ENCODE results near the gene NRN1.
"Not testable (repeated sequence)": the region's sequence is repeated elsewhere in the genome, so short reads cannot be mapped to it uniquely, and the experiment has no call there.

The NRN1 gene, protein sequence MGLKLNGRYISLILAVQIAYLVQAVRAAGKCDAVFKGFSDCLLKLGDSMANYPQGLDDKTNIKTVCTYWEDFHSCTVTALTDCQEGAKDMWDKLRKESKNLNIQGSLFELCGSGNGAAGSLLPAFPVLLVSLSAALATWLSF

DNA sequence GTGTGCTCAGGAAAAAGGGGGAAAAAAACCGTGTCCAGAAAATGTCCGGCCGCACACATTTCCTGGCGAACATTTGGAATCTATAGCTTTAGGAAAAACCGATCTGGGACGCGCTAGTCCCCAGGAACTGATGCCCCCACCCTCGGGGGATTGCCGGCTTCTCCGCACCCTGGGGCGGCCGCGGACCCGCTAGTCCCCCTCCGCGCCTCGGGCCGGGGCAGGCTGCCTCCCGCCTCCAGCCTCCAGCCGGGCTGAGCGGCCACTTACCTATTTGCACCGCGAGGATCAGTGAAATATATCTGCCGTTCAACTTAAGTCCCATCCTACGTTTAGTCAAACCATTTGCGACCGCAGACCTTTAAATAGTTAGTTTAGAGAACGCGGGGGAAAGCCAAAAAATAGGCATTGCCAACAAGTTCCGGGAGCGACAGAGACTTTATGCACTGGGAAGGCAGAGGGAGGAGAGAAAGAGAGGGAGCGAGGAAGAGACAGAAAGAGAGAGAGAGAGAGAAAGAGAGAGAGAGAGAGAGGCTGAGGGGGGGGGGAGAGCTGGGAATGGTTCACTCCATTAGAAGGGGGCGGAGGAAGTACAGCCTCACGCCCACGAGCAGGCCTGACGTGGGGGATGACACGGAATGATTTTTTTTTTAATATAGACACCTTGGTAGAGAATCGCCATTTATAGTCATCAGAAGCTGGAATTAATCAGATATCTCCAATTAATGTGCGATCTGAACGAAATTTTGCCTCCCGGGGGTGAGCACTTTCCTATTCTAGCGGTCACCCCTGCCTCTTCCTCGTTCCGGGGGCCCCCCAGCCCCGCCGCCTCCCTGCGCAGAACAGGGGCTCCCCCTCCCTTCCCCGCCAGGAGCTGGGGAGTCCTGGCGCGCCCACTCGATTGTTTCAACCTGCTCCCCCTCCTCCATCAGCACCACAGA is at the start of gene NRN1:
TSS of gene NRN1 (minus strand) at position 498 of the 938 bp plus-strand sequence. CDS start at position 322, 176 bp downstream.
- ATAC-seq, result no peak

DNA sequence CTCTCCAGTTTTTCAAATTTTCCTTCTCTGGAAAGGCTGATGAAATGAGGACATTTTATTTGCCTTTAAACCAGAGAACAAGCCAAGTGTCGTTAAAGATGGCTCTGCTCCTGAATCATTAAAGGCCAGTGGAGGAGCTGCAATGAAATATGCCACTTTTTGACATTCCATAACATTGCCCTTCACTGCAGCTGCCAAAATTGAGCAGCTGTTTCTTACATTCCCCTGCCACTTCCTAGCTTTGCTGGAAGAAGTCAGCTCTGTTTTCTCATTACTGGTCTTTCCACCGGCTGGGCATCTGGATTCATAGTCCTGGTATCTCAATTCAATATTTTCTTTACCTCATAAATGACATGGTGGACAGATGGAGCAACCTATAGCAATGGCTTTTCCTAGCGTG is 45.5 kb upstream of the NRN1 start:
- ATAC-seq, result no peak

DNA sequence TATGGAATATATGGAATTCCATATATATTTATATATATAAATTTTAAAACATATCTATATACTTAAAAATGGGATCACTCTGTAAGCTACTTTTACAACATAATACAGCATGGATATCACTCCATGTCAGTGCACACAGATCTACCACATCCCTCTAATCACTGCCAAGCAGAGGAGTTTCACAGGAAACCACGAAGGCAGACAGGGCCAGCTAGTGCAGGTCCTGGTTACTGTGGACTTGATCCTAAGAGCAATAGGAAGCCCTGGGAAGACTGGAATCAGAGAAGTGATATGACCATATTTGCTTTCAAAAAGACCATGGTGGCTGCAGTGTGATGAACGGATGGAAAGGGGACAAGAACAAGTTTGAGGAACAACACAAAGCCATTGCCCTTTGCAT is 40.0 kb upstream of the NRN1 start:
- ATAC-seq, result no peak

DNA sequence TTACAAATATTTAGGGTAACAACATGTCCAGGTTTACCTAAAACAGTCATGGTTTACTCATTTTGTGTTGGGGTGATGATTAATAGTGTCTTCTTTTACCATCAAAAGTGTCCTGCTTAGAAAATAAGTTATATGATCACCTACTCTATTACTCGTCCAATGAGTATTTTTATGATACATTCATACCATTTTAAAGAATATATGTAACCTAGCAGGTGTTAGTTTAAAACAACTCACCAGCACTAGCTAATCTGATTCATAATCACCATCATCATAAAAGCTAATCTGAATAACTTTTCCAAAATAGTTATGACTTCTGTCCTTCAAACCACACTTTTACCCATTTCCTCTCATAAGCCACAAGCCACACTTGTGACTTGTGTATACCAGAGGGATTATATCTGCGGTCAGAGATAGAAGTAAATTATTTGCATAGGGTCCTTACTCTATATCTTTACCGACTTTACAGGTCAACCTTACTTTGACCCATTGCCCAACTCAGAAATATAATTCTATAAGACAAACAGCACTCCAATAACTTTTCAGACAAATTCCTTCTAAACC is 33.3 kb upstream of the NRN1 start:
- peak in 1 of 2 donors; percentile 24 for ATAC-seq

DNA sequence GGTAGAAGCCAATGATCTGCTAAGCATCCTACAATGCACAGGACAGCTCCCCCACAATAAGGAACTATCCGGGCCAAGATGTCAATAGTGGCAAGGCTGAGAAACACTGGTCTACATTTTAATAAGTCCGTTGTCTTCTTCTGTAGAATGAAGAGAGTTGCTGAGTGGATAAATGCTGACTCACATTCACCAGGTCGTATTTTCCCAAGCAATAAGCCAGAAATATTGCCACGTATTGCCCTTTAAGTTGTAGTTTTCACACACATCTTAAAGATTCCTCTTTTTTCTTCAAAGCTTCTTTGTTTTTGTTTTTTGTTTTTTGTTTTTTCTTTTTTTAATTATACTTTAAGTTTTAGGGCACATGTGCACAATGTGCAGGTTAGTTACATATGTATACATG is 30.5 kb upstream of the NRN1 start:
- ATAC-seq, result no peak

DNA sequence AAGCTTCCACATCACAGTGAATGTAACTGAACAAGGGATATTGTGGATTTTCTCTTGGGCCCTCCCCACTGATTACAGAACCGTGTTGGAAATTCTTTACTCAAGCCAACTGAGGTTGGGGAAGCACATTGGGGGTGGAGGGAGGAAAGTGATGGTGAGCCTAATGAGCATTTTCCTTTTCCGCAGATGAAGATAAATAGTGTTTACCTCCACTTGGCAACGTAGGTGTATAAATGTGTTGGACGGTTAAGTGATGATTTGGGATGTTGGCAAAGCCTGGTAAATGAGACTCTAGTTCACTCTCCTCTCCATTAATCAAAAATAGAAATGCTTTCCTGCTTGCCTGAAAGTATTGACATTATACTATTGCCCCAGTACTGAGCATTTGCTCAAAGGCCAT is 27.1 kb upstream of the NRN1 start:
- no peak for ATAC-seq

DNA sequence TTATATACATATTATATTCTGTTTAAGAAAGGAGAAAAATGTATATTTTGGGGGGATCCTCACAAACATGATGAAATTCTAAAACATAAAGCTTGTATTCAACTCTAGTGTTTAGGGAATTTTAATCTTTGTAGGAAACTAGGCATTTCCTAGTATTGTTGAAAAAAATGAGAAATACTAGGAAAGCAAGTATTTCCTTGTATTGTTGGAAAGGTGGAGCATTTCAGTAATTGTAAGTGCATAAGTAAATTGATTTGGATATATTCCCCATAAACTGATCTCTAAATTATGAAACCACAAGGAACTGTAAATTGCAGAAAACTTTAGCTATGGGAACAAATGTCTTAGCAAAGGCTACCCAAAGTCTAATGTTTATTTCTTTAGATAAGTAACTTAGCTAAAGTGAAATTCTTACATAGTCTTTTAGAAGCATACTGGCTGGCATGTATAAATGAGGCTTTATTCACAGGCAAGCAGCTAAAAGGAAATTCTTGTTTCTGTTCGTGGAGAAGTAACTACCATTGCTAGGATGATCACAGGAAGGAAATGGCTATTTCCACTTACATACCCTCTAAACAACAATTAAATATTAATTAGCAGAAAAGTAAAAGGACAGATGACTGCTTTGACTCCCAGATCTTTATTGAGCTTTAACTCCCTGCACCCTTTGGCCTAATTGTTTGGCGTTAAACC is 19.9 kb upstream of the NRN1 start:
- no peak for ATAC-seq

DNA sequence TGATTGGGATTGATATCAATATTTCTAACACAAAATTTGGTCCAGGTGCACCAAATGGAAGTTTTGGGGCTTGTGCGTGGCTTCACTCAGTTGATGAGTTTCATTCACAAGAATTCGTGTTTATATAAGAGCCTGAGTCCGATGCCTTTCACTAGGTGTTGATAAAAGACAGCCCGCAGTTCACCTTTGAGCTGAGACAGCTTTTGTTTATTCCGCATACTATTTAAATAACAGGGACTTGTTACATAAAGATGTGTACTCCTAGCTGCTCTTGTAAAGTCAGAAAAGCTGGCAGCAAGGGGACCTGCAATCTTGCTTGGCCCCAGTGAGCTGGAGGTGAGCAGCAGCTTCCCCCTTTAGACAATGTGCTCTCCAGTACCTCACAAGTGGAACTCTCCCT is 19.0 kb upstream of the NRN1 start:
- ATAC-seq, result no peak

DNA sequence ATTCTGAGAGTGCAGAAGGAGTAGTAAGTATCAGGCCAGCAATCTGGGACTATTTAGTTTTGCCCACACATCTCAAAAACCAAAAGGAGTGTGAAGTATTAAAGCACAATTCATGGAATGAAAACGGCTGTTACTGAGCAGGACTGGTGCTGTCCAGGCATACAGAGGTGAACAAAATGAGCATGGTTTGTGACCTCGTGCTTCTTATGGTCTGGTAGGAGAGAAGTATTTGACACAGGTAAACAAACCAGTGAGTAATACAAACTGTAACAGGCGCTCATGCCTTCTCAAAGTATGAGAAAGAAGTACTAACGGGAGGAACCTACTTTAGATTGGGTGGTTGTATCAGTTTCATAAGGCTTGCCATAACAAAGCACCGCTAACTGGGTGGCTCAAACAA is 17.5 kb upstream of the NRN1 start:
- no peak for ATAC-seq

DNA sequence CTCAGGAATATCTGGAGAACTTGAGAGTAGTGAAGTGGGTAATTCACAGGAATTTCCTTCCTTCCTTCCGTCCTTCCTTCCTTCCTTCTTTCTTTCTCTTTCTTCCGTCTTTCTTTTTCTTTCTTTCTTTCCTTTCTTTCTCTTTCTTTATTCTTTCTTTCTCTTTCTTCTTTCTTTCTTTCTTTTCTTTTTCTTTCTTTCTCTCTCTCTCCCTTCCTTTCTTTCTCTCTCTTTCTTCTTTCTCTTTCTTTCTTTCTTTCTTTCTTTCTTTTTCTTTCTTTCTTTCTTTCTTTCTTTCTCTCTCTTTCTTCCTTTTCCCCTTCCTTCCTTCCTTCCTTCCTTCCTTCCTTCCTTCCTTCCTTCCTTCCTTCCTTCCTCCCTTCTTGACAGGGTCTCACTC is 16.1 kb upstream of the NRN1 start:
- not testable (repeated sequence) for ATAC-seq

DNA sequence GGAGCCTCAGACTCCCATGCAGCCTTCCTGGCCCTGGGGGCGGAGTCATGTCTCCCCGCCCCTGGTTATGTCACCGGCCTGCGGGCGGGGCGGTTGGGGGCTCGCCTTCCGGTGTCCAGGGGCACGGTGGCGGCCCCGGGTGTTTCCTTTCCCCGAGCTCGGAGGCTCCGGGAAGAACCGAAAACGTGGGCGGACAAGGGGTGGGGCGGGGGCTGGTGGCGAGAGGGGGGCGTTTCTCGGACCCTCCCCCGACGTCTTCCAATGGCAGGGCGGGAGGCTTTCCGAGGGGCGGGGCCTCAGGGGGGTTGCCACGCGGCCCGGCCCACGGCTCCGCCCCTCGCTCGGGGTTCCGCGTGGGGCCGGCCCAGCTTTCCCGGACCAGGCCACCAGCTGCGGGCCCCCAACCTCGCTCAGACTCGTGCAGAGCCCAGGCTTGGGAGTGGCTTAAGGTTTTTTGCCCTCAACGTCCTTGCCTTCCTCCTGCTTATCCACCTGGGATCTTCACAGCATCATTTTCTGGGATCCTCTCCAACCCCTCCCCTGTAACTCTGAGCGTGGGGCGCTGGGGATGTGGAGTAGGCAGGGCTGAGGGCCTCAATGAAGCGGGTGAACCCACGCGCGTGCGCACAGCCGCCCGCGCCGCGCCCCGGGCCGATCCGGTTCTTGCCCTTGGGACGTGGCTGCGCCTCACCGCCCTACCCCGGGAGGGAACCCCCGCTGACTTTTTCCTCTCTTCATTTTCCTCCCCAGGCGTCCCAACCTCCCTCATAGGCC is 2.1 kb upstream of the NRN1 start:
- ATAC-seq, result peak; percentile 59 to 66

DNA sequence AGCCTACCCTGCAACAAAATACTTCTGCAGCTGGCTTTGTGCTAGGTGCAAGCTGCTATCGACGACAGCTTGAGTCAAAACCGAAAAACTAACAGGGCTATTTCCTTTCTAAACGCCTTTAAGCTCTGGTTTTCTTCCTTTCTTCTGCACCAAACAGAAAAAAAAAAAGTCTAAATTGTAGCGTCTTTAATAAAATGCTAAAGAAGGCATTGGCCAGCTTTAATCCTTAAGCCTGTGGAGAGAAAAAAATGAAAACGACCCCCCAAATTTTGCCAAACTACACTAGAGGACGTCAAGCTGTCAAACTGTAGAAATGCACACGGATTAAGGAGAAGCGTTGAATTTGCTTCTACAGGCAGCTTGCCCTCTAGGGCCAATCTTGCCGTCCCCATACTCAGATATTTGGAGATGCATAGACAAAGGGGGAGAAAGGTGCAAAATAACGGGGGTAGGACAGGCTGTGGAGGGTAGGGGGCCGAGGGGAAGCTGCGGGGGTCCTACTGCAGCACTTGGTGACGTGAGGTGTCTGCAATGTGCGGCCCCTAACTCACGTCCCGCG is 1.4 kb upstream of the NRN1 start:
- ATAC-seq, result no peak

DNA sequence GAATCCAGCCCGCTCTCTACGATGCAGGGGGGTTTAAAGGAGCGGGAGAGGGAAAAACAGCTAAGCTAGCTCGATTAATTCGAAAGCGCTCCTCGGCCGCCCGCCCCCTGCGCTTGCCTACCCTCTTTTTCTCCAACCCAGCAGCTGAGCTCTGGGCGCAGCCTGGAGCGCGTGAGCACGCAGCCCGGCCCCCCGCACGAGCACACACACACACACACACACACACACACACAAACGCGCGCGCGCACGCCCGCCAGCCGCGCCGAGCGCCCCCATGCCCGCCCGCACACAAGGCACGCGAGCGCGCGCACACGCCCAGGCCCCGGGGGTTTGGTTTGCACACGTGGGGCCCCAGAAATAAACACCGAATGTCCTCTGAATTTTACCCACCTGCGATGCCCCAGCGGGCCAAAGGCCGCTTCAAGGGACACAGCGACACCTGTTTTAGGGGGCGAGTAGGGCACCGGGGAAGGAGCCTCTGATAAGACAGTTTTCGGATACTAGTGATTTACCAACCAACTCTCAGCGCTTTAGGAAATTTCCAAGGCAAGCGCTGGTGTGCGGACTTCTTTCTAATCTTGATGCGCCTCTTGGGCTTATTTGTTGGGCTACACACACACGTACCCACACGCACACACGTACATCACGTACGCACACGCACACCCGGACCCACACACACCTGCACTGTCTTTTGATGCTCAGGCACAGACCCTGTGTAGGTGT is 802 bp upstream of the NRN1 start:
- ATAC-seq, result peak in 1 of 2 donors; percentile 33

DNA sequence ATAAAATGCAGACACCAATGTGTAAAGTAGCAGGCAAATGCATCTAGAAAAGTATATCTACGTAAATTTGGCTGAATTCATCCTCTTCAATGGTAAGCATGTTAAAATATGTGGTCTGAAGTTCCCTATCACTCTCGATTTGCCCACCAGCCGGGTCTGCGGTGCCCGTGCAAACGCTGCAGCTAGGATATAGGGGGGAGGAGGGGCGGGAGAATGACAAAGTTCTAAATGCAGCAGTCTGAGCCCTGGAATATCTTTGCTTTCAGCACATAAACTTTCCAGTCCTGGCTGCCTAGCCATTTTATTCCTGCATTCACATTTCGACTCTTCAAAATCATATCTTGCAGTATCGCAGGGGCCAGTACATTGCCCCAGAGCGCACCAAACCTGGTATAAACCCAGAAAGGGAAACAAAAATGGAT is 708 bp downstream of the NRN1 start:
- ATAC-seq, result no peak

DNA sequence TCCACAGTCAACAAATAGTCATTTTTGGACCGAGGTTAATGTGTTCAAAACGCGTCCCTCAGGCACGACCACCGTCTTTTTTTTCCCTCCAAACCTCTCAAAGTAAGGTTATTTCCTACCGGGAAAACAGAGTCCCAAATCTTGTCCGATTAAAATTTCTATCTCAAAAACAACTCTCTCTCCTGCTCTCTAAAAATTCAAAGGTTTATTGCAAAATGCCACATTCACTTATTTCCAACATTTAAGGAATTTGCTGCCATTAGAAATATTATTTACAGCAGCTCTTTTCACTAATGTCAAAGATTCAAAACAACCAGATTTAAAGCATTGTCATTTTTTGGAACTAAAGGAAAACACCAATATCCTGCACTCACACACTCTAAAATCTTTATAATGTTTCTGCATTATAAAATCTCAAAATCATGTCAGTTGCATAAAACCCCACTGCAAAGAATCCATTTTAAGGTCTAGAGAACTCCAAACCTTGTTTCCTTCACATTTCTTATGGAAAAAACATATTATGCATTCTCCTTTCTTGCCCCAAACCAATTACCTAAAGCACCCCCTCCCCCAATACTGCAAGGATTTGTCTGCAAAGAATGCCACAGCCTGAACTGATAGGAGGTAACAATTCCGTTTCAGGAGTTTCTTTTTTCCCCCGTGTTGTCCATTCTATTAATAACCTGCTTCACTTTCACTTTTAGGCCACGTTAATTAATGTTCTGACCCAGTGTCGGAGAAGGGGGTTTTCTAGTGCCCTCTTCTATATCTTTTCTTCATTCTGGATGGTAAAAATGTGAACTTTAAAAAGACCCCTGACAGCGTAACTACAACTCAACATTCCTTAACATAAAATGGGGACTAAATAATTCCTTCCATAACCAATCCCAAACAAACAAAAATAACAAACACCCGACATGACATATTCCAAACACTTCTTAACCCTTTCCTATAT is 1.4 kb downstream of the NRN1 start:
- no peak for ATAC-seq

DNA sequence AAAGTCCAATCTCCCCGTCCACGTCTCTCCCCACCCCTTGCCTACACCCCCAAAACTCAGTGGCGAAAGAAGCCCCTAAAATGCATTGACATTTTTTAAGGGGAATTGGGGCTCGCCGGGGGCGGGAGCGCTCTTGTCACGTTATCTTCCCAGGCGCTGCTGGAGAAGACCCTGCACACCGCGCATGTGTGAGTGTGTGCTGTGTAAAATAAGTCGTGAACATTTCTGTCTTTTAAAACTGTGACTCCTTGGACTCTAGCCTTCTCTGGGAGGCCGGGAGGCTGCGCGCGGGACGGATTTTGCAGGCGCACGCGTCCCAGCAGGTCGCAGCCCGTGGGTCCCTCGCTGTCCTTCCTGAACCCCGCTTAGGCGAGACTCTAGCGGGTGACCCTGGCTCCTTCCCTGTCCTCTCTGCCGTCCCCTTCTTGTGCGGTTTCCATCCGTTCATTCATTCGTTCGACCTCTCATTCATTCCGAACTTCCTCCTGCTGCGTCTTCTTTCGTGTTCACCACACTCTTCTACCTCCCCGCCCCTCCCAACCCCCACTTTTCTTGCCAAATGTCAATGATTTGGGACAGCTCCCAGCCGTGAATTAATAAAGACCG is 2.2 kb downstream of the NRN1 start:
- ATAC-seq, result no peak

DNA sequence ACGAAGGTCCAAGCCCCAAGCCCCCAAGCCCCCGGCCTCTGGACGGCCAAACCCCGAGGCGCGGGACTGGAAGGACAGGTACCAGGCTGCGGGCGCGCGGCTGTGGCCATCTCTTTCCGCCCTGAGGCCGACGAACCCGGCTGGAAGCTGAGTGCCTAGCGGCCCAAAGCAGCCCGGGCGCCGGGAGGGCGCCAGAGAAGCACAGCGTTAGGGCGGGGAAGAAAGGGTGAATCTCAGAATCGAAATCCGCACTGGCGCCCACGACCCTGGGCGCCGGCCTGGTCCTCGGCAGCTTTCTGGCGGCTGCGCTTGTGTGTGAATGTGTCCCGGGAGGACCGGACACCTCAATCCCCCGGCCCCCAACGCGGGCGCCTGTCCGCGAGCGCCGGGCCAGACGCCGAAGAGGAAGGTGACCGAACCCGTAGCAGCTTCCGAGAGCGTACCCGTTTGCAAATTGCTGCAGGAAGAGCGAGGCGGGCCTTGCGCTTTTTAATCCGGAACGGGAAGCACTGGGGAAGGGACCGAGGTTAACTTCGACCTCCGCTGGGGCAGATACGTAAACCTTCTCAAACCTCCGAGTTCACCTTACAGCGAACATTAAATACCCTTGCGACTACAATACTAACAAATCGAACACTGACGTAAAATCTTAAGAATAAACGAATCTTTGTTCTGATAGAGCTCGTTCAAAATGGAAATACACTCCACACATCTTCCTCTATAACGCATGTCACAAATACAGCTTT is 2.9 kb downstream of the NRN1 start:
- no peak for ATAC-seq

DNA sequence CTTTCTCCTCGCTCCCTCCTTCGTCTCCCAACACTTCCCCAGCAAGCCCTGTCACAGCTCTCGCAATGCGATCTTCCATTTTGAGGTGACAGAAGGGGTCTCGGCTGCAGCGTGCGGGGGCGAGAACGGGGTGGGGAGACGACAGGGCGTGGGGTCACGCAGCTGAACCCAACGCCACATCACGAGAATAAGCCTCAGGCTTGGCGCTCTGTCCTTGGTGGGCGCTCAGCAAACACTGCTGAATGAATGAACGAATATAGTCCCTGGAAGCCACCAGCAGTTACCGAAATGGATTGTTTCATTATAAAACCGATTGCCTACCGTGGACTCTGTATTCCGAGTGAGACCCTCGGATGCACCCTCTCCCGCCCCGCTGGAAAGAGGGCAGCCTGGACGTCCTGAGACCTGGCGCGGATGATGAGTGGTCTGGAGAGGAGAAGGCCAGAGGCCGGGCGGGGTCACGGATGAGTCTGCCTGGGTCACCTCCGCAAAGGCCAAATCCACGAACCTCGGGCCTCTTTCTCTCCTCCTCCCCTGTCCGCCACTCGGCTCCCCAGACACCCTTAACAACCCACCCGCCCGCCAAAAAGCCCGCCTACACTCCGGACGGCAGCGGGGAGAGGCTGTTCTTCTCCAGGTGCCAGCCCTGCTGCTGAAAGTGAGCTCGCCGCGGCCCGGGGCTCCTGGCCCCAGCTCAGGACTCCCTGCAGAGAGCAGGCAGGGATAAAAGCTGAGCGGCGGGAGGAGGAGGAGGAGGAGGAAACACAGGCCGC is 3.7 kb downstream of the NRN1 start:
- ATAC-seq, result no peak

All from activated CD4-positive, CD25-positive, alpha-beta regulatory T cell treated with anti-CD3 and anti-CD28 coated beads, Interleukin-2, amount 50 U/mL, for 24 hours (primary cell).